H9 (cell line): ENCODE data around the gene SMIM3. TPM values are rescaled to one million over a fixed set of nuclear protein-coding genes. Genes with fewer than 3 reads are reported as not detected.

ENCODE experiments used
- DNase-seq: peaks from one replicate; pipeline ENCODE4 v3.0.0-alpha.2; 2017
- H2AFZ ChIP-seq: one replicate; pipeline ENCODE4 v1.6.1; 2013; ENCODE audit warnings: mild to moderate bottlenecking, low read length, control low read depth, moderate library complexity
- H2AK5ac ChIP-seq: 2 replicates; pipeline ENCODE4 v1.6.1; 2013; ENCODE audit warnings: low read length, control low read depth, mixed read lengths; ENCODE audit not compliant: insufficient read length
- H2BK120ac ChIP-seq: one replicate; pipeline ENCODE4 v1.6.1; 2013; ENCODE audit warnings: low read depth, mild to moderate bottlenecking, low read length, control low read depth, inconsistent platforms; ENCODE audit not compliant: poor library complexity, severe bottlenecking
- H2BK12ac ChIP-seq: 2 replicates; pipeline ENCODE4 v1.6.1; 2013; ENCODE audit warnings: low read length, control low read depth, mixed read lengths, low read depth; ENCODE audit not compliant: insufficient read length
- H2BK15ac ChIP-seq: 2 replicates; pipeline ENCODE4 v1.6.1; 2013; ENCODE audit warnings: low read depth, low read length, control low read depth
- H2BK20ac ChIP-seq: one replicate; pipeline ENCODE4 v1.6.1; 2013; ENCODE audit warnings: low read depth, mild to moderate bottlenecking, low read length, control low read depth, inconsistent platforms; ENCODE audit not compliant: poor library complexity, severe bottlenecking
- H2BK5ac ChIP-seq: 2 replicates; pipeline ENCODE4 v1.6.1; 2013; ENCODE audit warnings: low read length, control low read depth, mixed read lengths; ENCODE audit not compliant: insufficient read length
- H3K14ac ChIP-seq: 2 replicates; pipeline ENCODE4 v1.6.1; 2013; ENCODE audit warnings: low read length, control low read depth; ENCODE audit not compliant: insufficient read depth
- H3K18ac ChIP-seq: 2 replicates; pipeline ENCODE4 v1.6.1; 2013; ENCODE audit warnings: low read depth, mild to moderate bottlenecking, mixed read lengths, low read length, control low read depth; ENCODE audit not compliant: insufficient read length
- H3K23ac ChIP-seq: 2 replicates; pipeline ENCODE4 v1.6.1; 2013; ENCODE audit warnings: low read length, control low read depth, mixed read lengths, low read depth; ENCODE audit not compliant: insufficient read length
- H3K23me2 ChIP-seq: 2 replicates; pipeline ENCODE4 v1.6.1; 2013; ENCODE audit warnings: low read depth, mild to moderate bottlenecking, mixed read lengths, low read length, control low read depth; ENCODE audit not compliant: insufficient read length, poor library complexity, severe bottlenecking
- H3K27ac ChIP-seq: 2 replicates; pipeline ENCODE4 v1.5.1; 2013; ENCODE audit warnings: low read length, control low read depth, mixed read lengths, low read depth; ENCODE audit not compliant: insufficient read length
- H3K27me3 ChIP-seq: 2 replicates; pipeline ENCODE4 v1.6.1; 2013; ENCODE audit warnings: low read length, control low read depth, inconsistent platforms; ENCODE audit not compliant: insufficient read depth
- H3K4ac ChIP-seq: 2 replicates; pipeline ENCODE4 v1.6.1; 2013; ENCODE audit warnings: low read depth, mild to moderate bottlenecking, control low read depth, inconsistent platforms, low read length, moderate library complexity
- H3K4me1 ChIP-seq: 2 replicates; pipeline ENCODE4 v1.6.1; 2013; ENCODE audit warnings: low read length, control low read depth, inconsistent platforms; ENCODE audit not compliant: insufficient read depth
- H3K4me2 ChIP-seq: 2 replicates; pipeline ENCODE4 v1.6.1; 2013; ENCODE audit warnings: low read length, control low read depth, mixed read lengths; ENCODE audit not compliant: insufficient read length, insufficient read depth
- H3K56ac ChIP-seq: 2 replicates; pipeline ENCODE4 v1.6.1; 2013; ENCODE audit warnings: low read depth, mild to moderate bottlenecking, mixed read lengths, low read length, control low read depth; ENCODE audit not compliant: insufficient read length
- H3K79me1 ChIP-seq: 2 replicates; pipeline ENCODE4 v1.6.1; 2013; ENCODE audit warnings: low read depth, mild to moderate bottlenecking, moderate library complexity, low read length, control low read depth, inconsistent platforms; ENCODE audit not compliant: insufficient read depth, poor library complexity, severe bottlenecking
- H3K79me2 ChIP-seq: 2 replicates; pipeline ENCODE4 v1.6.1; 2013; ENCODE audit warnings: low read length, control low read depth, inconsistent platforms; ENCODE audit not compliant: insufficient read depth
- H3K9ac ChIP-seq: 2 replicates; pipeline ENCODE4 v1.6.1; 2013; ENCODE audit warnings: low read length, control low read depth, mixed read lengths; ENCODE audit not compliant: insufficient read length; ENCODE audit errors: extremely low read depth
- H3K9me3 ChIP-seq: one replicate; pipeline ENCODE4 v1.6.1; 2013; ENCODE audit warnings: low read depth, low read length, inconsistent platforms; ENCODE audit not compliant: control insufficient read depth
- H3T11ph ChIP-seq: one replicate; pipeline ENCODE4 v1.6.1; 2013; ENCODE audit warnings: mild to moderate bottlenecking, low read length, control low read depth, inconsistent platforms
- H4K20me1 ChIP-seq: one replicate; pipeline ENCODE4 v1.6.1; 2013; ENCODE audit not compliant: control insufficient read depth, insufficient read length, insufficient read depth
- H4K5ac ChIP-seq: 2 replicates; pipeline ENCODE4 v1.6.1; 2013; ENCODE audit warnings: low read depth, mild to moderate bottlenecking, mixed read lengths, low read length, control low read depth; ENCODE audit not compliant: insufficient read length
- H4K8ac ChIP-seq: replicated peaks from 2 replicates; pipeline ENCODE4 v1.6.1; 2013; ENCODE audit warnings: low read length, control low read depth, mixed read lengths, low read depth; ENCODE audit not compliant: insufficient read length
- H4K91ac ChIP-seq: 2 replicates; pipeline ENCODE4 v1.6.1; 2013; ENCODE audit warnings: low read depth, mild to moderate bottlenecking, moderate library complexity, mixed read lengths, low read length, control low read depth; ENCODE audit not compliant: insufficient read length
- H3K27ac Mint-ChIP-seq, 3 experiments: 2 replicates in 2 of 3; 3 replicates in 1 of 3; pipeline ENCODE4 v1.8.0; 2020 to 2021; ENCODE audit warnings: mixed read lengths in 3 of 3, mild to moderate bottlenecking in 1 of 3, moderate library complexity in 1 of 3
- H3K27me3 Mint-ChIP-seq: 2 replicates; pipeline ENCODE4 v1.8.0; 2021; ENCODE audit warnings: low read depth, mild to moderate bottlenecking, moderate library complexity, mixed read lengths
- H3K36me3 Mint-ChIP-seq, 3 experiments: 2 replicates in 2 of 3; 3 replicates in 1 of 3; pipeline ENCODE4 v1.8.0; 2020 to 2021; ENCODE audit warnings: low read depth in 3 of 3, mixed read lengths in 3 of 3; ENCODE audit not compliant: insufficient read depth in 1 of 3
- H3K4me1 Mint-ChIP-seq, 2 experiments: 2 replicates each; pipeline ENCODE4 v1.8.0; 2020; ENCODE audit warnings: mixed read lengths in 2 of 2
- H3K4me3 Mint-ChIP-seq, 2 experiments: 2 replicates in 1 of 2; 3 replicates in 1 of 2; pipeline ENCODE4 v1.8.0; 2020 to 2021; ENCODE audit warnings: mild to moderate bottlenecking in 2 of 2, mixed read lengths in 2 of 2, moderate library complexity in 1 of 2
- H3K9me3 Mint-ChIP-seq, 2 experiments: 2 replicates in 1 of 2; 3 replicates in 1 of 2; pipeline ENCODE4 v1.8.0; 2020; ENCODE audit warnings: mild to moderate bottlenecking in 2 of 2, mixed read lengths in 2 of 2, moderate library complexity in 1 of 2
- CTCF ChIP-seq: fragments of 200-600 bp; sonication (generic); conservative IDR thresholded peaks from 3 replicates; pipeline ENCODE4 v1.8.0; 2021; ENCODE audit warnings: antibody characterized with exemption, mild to moderate bottlenecking
- total RNA-seq: library from RNA; stranded (reverse); gene quantifications from 2 replicates; pipeline ENCODE4 v1.2.1, GENCODE V29; 2021

SMIM3 gene
- total RNA-seq, 1 experiment from 2014 or later = 42.0 TPM

GRCh38 chr5:150788977-150789376 lies 10.4 kb downstream of the SMIM3 start:
- no peak overlapping the region for H4K91ac ChIP-seq
- H3T11ph ChIP-seq = no peak overlapping the region
- no peak overlapping the region for H3K23ac ChIP-seq
- no peak overlapping the region for H2BK15ac ChIP-seq
- no peak overlapping the region for H3K18ac ChIP-seq
- H3K4ac ChIP-seq = no peak overlapping the region
- no peak overlapping the region for H3K56ac ChIP-seq
- peaks cover 7% of the 10 kb centered on the region; the same call in 1 of the 2 replicates for H3K4me1 ChIP-seq
- H4K5ac ChIP-seq = no peak overlapping the region
- Mint-ChIP-seq H3K36me3 (peaks cover 26 to 38% (median 28%) of the 10 kb centered on the region in 3 experiments), H3K4me3 (no peak overlapping the region), H3K4me1 (peaks cover 57 to 60% of the 10 kb centered on the region in 2 experiments), H3K27ac (peak overlapping the region in 1 of 3 experiments; percentile 75; a peak in 2 of 7 replicates), H3K27me3 (no peaks in the 10 kb centered on the region), H3K9me3 (peaks cover 12 to 16% of the 10 kb centered on the region in 2 experiments)
- no peak overlapping the region for H3K27ac ChIP-seq
- H3K79me1 ChIP-seq = peaks cover 2% of the 10 kb centered on the region
- H3K9ac ChIP-seq = no peak overlapping the region
- H2BK12ac ChIP-seq = no peak overlapping the region
- H3K9me3 ChIP-seq = no peaks in the 10 kb centered on the region
- no peaks in the 10 kb centered on the region; the same call in 1 of the 2 replicates for H3K79me2 ChIP-seq
- no peak for DNase-seq
- H2AK5ac ChIP-seq = no peak overlapping the region
- no peaks in the 10 kb centered on the region for H3K27me3 ChIP-seq
- H2BK120ac ChIP-seq = no peak overlapping the region
- H4K8ac ChIP-seq = no peak overlapping the region
- H2AFZ ChIP-seq = no peak overlapping the region
- no peak overlapping the region for H3K14ac ChIP-seq
- no peak overlapping the region for H2BK20ac ChIP-seq
- TF ChIP-seq CTCF = no peak
- no peaks in the 10 kb centered on the region for H4K20me1 ChIP-seq
- H2BK5ac ChIP-seq = no peak overlapping the region
- H3K23me2 ChIP-seq = no peaks in the 10 kb centered on the region
- no peak overlapping the region for H3K4me2 ChIP-seq
